ENCODE data around the gene KRT75. TPM values are rescaled to one million over a fixed set of nuclear protein-coding genes. Genes with fewer than 3 reads are reported as not detected.
"Not testable (repeated sequence)": the region's sequence is repeated elsewhere in the genome, so short reads cannot be mapped to it uniquely, and the experiment has no call there.

Gene KRT75
- total and polyA plus RNA-seq, 9 donors: not detected

DNA sequence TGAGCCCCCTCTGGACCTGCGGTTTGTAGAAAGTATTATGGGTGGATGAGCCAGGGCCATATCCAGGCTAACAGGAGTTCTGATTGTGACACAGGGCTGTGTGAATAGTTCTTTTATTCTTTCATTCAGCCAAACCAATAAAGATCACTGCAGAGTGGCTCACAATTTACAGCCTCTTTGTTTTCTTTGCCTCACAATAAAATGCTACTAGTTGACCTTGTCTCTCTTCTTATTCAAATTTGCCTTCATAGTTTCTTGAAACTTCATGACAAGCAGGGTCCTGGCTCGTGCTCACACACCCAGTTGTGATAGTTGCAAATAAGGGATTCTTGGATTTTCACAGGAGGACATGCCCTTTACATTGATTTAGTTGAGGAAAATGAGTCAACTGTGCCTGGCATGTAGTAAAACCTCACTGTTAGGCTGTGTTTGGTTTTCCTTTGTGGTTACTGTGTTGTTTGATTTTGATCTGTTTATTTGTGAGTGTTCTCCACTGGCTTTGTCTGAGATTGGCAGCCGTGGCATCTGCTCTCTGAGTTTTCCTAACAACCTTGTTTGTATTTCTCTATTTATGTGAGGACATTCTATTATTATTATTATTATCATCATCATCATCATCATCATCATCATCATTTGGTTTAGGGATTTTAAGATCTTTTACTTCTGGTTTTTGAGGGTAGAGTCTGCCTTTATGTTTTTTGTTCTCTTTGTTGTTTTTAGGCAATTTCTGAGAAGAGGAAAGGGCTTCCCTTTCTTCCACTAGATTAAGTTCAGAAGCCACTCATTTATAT lies 20.4 kb upstream of the KRT75 start:
- Histone ChIP-seq H3K27ac (ENCODE audit: low read length) (no peak overlapping the region), H3K27me3 (ENCODE audit: control insufficient read depth, insufficient read depth, low read length) (no peaks in the 10 kb centered on the region), H3K4me3 (ENCODE audit: low read length) (no peak overlapping the region), H3K4me1 (ENCODE audit: control insufficient read depth, insufficient read depth, low read length) (no peaks in the 10 kb centered on the region), H3K36me3 (ENCODE audit: control insufficient read depth, insufficient read depth, low read length) (no peaks in the 10 kb centered on the region), H3K9me3 (replicated peaks; ENCODE audit: control insufficient read depth, low read depth, low read length) (no peaks in the 10 kb centered on the region)
- 29% methylated on average over 1 of the region's 3 CpGs for WGBS (ENCODE audit: insufficient coverage)
- no peak for DNase-seq

DNA sequence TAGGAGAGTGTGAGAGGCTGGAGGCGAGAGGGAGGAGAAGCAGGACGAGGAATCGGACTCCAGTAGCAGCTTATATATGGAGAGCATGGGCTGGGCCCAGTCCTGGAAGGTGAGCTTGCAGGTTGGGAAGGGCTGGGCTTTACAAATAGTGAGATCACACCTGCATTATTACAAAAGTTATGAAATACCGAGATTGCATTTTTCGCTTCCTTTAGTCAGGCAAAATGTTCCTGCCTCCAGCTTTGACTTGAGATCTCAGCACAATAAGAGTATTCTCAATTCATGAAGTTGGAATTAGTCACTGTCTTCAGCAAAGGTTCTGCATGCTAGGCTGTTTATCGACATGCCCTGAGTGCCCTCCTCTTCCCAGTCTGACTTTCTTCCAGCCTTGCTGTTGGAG lies 17.9 kb upstream of the KRT75 start, which contains the start of gene KRT6B:
TSS of gene KRT6B (minus strand) at position 46 of the 400 bp plus-strand sequence. CDS start 68 bp downstream, outside the sequence.
- Histone ChIP-seq H3K36me3 (ENCODE audit: control insufficient read depth, insufficient read depth, low read length) (no peaks in the 10 kb centered on the region), H3K4me1 (ENCODE audit: control insufficient read depth, insufficient read depth, low read length) (no peaks in the 10 kb centered on the region), H3K9me3 (replicated peaks; ENCODE audit: control insufficient read depth, low read depth, low read length) (no peaks in the 10 kb centered on the region), H3K27me3 (ENCODE audit: control insufficient read depth, insufficient read depth, low read length) (no peaks in the 10 kb centered on the region), H3K27ac (ENCODE audit: low read length) (no peak within 1 kb of the TSS), H3K4me3 (ENCODE audit: low read length) (no peak within 1 kb of the TSS)
- DNase-seq: no peak
- 92% methylated on average over 5 of the region's 6 CpGs for WGBS (ENCODE audit: insufficient coverage)

DNA sequence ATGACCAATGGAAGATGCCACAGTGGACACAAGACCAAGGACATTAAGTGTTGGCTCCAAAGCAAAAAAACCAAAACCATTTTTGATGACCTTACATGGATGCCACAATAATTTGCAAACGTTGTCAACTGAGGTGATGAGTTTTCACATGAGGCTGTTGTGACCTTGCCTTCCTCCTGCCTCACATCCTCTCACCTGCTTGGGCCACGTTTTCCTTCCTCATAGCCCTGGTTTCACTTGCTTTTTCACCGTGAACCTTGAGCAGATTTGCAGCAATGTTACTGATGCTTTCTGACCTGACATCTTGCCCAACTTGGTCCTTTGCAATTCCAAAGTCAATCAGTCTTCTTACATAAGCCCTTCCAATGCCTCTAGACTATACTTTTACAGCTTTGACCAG lies 14.1 kb upstream of the KRT75 start:
- peaks cover 3% of the 10 kb centered on the region for H3K27me3 ChIP-seq (ENCODE audit: control insufficient read depth, insufficient read depth, low read length)
- no peak overlapping the region for H3K27ac ChIP-seq (ENCODE audit: low read length)
- no peak overlapping the region for H3K4me3 ChIP-seq (ENCODE audit: low read length)
- no peaks in the 10 kb centered on the region for H3K9me3 ChIP-seq (replicated peaks; ENCODE audit: control insufficient read depth, low read depth, low read length)
- DNase-seq: no peak
- 43% methylated on average over 3 of the region's 3 CpGs for WGBS (ENCODE audit: insufficient coverage)
- H3K36me3 ChIP-seq (ENCODE audit: control insufficient read depth, insufficient read depth, low read length): no peaks in the 10 kb centered on the region
- no peaks in the 10 kb centered on the region for H3K4me1 ChIP-seq (ENCODE audit: control insufficient read depth, insufficient read depth, low read length)

DNA sequence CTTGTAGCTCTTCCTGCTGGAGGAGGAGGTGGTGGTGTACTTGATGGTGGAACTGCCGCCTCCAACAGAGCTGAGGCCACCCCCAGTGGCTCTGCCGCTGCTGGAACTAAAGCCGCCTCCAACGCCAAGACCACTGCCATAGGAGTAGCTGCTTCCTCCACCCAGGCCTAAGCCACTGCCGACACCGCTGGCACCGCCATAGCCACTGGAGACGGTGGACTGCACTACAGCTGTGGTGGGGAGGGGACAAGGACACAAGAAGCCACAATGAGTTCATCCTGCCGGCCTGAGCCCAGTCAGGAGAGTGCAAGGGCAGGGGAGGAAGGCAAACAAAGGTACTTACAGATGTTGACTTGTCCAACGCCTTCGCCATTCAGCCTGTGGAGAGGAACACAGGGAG lies 13.0 kb upstream of the KRT75 start:
- WGBS (ENCODE audit: insufficient coverage): 71% methylated on average over 5 of the region's 11 CpGs

DNA sequence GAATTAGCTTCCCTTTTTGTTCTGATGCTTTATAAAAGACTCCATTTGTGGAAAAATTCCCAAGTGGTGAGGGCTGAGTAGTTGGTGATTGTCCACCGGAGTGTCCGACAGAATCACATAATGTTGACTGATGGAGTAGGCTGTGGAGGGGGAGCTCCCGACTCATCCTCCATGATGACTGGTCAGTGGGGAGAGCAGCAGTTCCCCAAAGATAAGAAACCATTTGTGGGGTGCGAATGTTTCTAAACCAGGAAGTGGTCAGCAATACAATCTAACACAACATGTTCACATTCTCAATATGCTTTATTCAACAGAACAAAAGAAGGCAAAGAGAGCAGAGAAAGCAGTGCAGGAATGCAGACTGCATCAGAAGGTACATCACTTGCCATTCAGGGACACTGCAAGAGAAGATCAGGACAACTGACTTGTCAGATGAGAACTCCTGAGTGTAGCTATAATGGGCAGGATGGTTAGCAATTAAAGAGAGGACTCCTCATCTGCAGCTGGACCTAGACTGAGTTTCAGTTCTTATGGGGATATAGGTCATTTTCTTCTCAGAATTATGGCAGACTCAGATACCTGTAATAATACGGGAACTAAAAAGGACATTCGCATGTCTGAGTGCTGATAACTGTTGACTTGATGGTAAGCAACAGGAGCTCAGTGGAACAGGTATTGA lies 12.3 kb upstream of the KRT75 start:
- 100% methylated on average over 2 of the region's 6 CpGs for WGBS (ENCODE audit: insufficient coverage)
- peaks cover 6% of the 10 kb centered on the region for H3K27me3 ChIP-seq (ENCODE audit: control insufficient read depth, insufficient read depth, low read length)

More for the DNA sequence above, 13.0 kb upstream of the KRT75 start:
- H3K4me1 ChIP-seq (ENCODE audit: control insufficient read depth, insufficient read depth, low read length); H3K9me3 ChIP-seq (replicated peaks; ENCODE audit: control insufficient read depth, low read depth, low read length); H3K27ac ChIP-seq (ENCODE audit: low read length); H3K27me3 ChIP-seq (ENCODE audit: control insufficient read depth, insufficient read depth, low read length); DNase-seq; H3K4me3 ChIP-seq (ENCODE audit: low read length); H3K36me3 ChIP-seq (ENCODE audit: control insufficient read depth, insufficient read depth, low read length): not testable (repeated sequence)

DNA sequence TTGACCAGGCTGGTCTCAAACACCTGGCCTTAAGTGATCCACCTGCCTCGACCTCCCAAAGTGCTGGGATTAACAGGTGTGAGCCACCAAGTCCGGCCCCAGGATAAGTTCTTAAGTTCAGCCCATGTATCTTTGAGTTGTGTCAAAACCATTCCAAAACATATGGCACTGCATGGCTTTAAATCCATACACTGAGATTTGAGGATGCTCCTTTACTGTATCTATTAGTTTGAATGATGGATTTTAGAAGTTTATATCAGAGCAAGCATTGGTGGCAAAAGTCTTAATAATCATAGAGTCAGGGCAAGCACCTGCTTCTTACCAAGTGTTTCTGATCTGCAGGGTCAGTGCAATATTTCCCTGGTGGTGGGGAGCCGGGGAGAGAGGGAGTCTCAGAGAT lies 11.7 kb upstream of the KRT75 start:
- no peak overlapping the region for H3K4me3 ChIP-seq (ENCODE audit: low read length)
- no peaks in the 10 kb centered on the region for H3K4me1 ChIP-seq (ENCODE audit: control insufficient read depth, insufficient read depth, low read length)
- no peaks in the 10 kb centered on the region for H3K36me3 ChIP-seq (ENCODE audit: control insufficient read depth, insufficient read depth, low read length)
- DNase-seq: no peak
- no peaks in the 10 kb centered on the region for H3K9me3 ChIP-seq (replicated peaks; ENCODE audit: control insufficient read depth, low read depth, low read length)
- no peak overlapping the region for H3K27ac ChIP-seq (ENCODE audit: low read length)
- peaks cover 6% of the 10 kb centered on the region for H3K27me3 ChIP-seq (ENCODE audit: control insufficient read depth, insufficient read depth, low read length)
- WGBS (ENCODE audit: insufficient coverage): 58% methylated on average over 2 of the region's 3 CpGs

More for the DNA sequence above, 12.3 kb upstream of the KRT75 start:
- no peak for DNase-seq
- no peak overlapping the region for H3K27ac ChIP-seq (ENCODE audit: low read length)
- H3K36me3 ChIP-seq (ENCODE audit: control insufficient read depth, insufficient read depth, low read length): no peaks in the 10 kb centered on the region
- no peaks in the 10 kb centered on the region for H3K9me3 ChIP-seq (replicated peaks; ENCODE audit: control insufficient read depth, low read depth, low read length)
- no peak overlapping the region for H3K4me3 ChIP-seq (ENCODE audit: low read length)
- no peaks in the 10 kb centered on the region for H3K4me1 ChIP-seq (ENCODE audit: control insufficient read depth, insufficient read depth, low read length)

DNA sequence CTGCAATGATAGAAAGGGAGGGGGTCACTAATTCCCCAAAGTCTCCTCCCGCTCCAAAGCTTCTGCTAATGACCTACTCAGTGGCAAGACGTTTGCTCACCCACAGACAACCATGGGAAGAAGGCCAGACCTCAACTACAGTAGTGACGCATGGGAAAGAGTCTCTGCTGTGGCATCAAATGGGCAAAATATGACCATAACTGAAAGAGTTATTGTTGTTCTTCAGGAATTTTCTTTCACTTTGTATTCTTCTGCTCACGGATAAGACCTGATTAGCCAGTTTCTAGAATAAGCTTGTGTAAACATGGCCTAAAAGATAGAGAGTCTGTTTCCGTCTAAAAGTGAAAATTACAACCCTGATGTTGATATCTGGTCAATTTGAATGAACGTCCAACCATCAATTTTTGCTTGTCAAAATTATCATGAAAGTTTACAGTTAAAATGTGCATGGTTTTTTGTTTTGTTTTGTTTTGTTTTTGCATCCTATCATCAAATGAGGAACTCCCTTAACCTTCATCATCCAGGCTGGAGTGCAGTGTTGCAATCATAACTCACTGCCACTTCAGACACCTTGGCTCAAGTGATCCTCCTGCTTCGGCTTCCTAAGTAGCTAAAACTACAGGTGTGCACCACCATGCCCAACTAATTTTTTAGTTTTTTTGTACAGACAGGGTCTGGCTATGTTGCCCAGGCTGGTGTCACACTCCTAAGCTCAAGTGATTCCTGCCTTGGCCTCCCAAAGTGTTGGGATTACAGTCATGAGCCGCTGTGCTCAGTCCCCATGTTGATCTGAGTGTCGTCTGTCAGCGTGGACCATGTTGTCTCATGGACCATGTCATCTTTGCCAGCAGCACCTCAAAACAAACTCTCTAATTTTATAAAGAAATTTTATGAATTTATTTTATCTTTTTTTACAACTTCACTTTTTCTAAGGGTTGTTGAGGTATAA lies 10.8 kb upstream of the KRT75 start:
- Histone ChIP-seq H3K36me3 (ENCODE audit: control insufficient read depth, insufficient read depth, low read length) (no peaks in the 10 kb centered on the region), H3K27me3 (ENCODE audit: control insufficient read depth, insufficient read depth, low read length) (peaks cover 7% of the 10 kb centered on the region), H3K4me3 (ENCODE audit: low read length) (no peak overlapping the region), H3K9me3 (replicated peaks; ENCODE audit: control insufficient read depth, low read depth, low read length) (no peaks in the 10 kb centered on the region), H3K4me1 (ENCODE audit: control insufficient read depth, insufficient read depth, low read length) (no peaks in the 10 kb centered on the region), H3K27ac (ENCODE audit: low read length) (no peak overlapping the region)
- WGBS (ENCODE audit: insufficient coverage): 83% methylated on average over 2 of the region's 10 CpGs
- no peak for DNase-seq

DNA sequence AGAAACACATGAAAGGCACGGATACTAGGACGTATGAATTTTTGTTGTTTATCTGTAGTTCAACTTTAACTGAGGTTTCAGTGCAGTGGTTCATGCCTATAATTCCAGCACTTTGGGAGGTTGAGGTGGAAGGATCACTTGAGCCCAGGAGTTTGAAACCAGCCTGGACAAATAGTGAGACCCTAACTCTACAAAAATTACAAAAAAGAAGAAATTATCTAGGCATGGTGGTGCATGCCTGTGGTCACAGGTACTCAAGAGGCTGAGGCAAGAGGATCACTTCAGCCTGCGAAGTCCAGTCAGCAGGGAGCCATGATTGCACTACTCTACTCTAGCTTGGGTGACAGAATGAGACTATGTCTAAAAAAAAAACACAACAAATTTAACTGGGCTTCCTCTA lies 9.8 kb upstream of the KRT75 start:
- H3K9me3 ChIP-seq (replicated peaks; ENCODE audit: control insufficient read depth, low read depth, low read length): no peaks in the 10 kb centered on the region
- H3K4me1 ChIP-seq (ENCODE audit: control insufficient read depth, insufficient read depth, low read length): no peaks in the 10 kb centered on the region
- H3K36me3 ChIP-seq (ENCODE audit: control insufficient read depth, insufficient read depth, low read length): no peaks in the 10 kb centered on the region
- no peak for DNase-seq
- H3K4me3 ChIP-seq (ENCODE audit: low read length): no peak overlapping the region
- H3K27ac ChIP-seq (ENCODE audit: low read length): no peak overlapping the region
- 100% methylated on average over 2 of the region's 3 CpGs for WGBS (ENCODE audit: insufficient coverage)
- peaks cover 8% of the 10 kb centered on the region for H3K27me3 ChIP-seq (ENCODE audit: control insufficient read depth, insufficient read depth, low read length)

DNA sequence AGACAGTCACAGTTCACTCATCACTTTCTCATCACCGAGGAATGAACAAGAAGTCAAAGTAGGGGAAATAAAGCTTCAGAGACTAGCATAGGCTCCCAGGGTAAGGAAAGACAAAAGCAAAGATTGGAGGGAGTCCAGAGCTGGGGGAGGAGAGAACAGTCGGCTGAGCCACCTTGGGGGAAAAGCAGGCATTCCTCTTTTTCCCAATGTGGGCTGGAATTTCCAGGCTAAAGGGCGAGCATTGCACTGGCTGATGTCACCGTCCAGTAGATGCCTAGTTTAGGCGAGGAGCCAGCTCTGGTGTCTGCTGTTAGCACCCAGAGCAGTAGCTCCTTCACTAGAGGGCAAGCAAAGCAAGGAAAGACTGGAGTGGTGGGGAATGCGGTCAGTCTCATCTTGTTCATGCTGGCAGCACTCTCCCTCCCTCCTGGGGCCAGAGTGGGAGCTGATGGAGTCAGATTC lies 8.5 kb upstream of the KRT75 start:
- Histone ChIP-seq H3K4me1 (ENCODE audit: control insufficient read depth, insufficient read depth, low read length) (no peaks in the 10 kb centered on the region), H3K36me3 (ENCODE audit: control insufficient read depth, insufficient read depth, low read length) (no peaks in the 10 kb centered on the region), H3K4me3 (ENCODE audit: low read length) (no peak overlapping the region), H3K9me3 (replicated peaks; ENCODE audit: control insufficient read depth, low read depth, low read length) (no peaks in the 10 kb centered on the region), H3K27me3 (ENCODE audit: control insufficient read depth, insufficient read depth, low read length) (peaks cover 8% of the 10 kb centered on the region), H3K27ac (ENCODE audit: low read length) (no peak overlapping the region)
- peak; percentile 6 for DNase-seq
- 18% methylated on average over 4 of the region's 6 CpGs for WGBS (ENCODE audit: insufficient coverage)

All from muscle of leg (tissue), 11 donors.